ENCODE measurements around the gene FOXB1.

- TF ChIP-seq EZH2 (IDR thresholded peaks at IDR 0.05; ENCODE audit: borderline replicate concordance, low read length), result no peak
- TF ChIP-seq CTCF (conservative IDR thresholded peaks at IDR 0.05 in 1 of 2, IDR thresholded peaks at IDR 0.05 in 1 of 2; ENCODE audit: extremely low read depth in 1 of 2, insufficient read depth in 1 of 2, low read depth in 1 of 2, low read length in 2 of 2), result no peak
These were observed 17.7 kb downstream of the FOXB1 start for GRCh38 chr15:60021589-60022378.
